Ovary (tissue), 3 donors: ENCODE measurements around the gene DIPK1C.

Experiments
- POLR2A ChIP-seq: fragments of 450-650 bp; IDR thresholded peaks from one replicate; pipeline ENCODE4 v1.6.1; 2017; ENCODE audit warnings: antibody characterized with exemption, mild to moderate bottlenecking, moderate library complexity
- TF ChIP-seq, protein P1 (sequence below), 3 donors: fragments of 450-650 bp in 2 of 3; fragments of 200-600 bp in 1 of 3; IDR thresholded peaks; one replicate each; pipeline versions ENCODE4 v1.5.1 to v1.8.0; 2016 to 2022; ENCODE audit warnings: antibody characterized with exemption in 3 of 3, mild to moderate bottlenecking in 1 of 3
- donor health status: DM: no; HTN: no; CAD: no.

DNA sequence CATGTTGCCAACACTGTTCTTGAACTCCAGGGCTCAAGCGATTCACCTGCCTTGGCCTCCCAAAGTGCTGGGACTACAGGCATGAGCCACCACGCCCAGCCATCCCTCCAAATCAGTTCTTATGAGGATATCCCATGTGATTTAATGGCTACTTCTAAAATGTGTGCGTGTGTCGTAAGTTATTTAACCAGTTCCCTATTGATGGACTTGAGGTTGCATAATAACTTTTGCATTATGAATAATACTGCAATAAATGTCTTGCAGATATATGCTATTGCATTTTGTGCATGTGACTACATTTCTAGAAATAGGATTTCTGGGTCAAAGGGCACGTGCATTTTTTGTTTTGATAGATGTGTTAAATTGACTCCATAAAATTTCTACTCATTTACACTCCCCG is 19.0 kb downstream of the DIPK1C start:
- TF ChIP-seq, protein P1, sequence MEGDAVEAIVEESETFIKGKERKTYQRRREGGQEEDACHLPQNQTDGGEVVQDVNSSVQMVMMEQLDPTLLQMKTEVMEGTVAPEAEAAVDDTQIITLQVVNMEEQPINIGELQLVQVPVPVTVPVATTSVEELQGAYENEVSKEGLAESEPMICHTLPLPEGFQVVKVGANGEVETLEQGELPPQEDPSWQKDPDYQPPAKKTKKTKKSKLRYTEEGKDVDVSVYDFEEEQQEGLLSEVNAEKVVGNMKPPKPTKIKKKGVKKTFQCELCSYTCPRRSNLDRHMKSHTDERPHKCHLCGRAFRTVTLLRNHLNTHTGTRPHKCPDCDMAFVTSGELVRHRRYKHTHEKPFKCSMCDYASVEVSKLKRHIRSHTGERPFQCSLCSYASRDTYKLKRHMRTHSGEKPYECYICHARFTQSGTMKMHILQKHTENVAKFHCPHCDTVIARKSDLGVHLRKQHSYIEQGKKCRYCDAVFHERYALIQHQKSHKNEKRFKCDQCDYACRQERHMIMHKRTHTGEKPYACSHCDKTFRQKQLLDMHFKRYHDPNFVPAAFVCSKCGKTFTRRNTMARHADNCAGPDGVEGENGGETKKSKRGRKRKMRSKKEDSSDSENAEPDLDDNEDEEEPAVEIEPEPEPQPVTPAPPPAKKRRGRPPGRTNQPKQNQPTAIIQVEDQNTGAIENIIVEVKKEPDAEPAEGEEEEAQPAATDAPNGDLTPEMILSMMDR (IDR thresholded peaks at IDR 0.05): no peak
- TF ChIP-seq POLR2A: no peak
